SHP77 treated with DMSO at 0.1 percent for 48 hours (cell line): ENCODE measurements around the gene ANKS1A.
"Not testable (repeated sequence)": the region's sequence is repeated elsewhere in the genome, so short reads cannot be mapped to it uniquely, and the experiment has no call there.

Source experiments
- DNase-seq: peaks from one replicate; lab custom pipeline; 2025; lab: John Stamatoyannopoulos, UW

The ANKS1A gene

DNA sequence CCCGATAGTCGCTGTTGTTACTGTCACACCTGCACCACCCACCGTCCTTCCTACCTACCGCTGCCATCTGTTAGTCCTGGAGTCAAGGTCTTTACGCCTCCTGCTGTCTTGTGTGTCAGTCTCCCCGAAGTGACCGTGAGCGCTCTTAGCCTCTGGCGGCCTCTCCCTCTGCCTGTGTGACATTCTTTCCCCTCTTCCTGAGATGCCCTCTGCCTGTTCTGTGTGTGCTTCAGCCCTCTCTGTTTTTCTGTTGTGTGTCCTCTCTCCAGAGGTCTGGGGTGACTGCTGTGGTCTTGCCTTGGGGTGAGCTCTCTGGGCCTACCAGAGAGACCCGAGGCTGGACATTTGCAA lies 197.2 kb downstream of the ANKS1A start:
- DNase-seq = no peak

DNA sequence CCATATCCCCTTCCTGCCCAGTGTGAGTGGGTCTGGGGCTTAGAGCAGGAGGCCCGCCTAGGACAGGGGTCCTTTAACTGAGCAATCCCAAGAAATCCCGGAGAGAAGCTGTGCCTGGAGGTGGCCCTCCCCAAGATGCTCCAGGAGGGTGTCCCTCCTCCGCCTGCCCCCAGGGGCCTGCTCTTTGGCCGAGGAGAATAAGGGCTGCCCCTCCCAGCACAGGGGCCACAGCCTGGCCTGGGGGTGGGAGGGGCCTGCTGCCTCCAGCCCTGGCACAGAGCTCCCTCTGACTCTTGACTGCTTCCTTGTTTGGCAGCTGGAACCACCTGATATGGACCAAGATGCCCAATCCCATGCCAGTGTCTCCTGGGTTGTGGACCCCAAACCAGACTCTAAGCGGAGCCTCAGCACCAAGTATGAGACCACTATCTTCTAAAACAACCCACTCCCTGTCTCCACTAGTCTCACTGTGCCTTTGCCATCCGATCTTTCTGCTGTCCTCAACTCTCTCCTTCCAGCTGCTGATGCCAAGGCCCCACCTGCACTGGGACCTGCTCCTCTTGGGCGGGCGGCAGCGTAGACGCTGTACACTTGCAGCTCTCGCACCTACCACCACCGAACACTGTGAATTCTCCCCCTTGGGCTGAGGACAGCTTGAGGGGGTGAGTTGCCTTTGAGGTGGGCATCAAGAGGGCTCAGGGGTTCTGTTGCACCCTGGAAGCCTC lies 197.7 kb downstream of the ANKS1A start:
- DNase-seq = no peak

- DNase-seq = no peak
These were observed 198.6 kb downstream of the ANKS1A start for GRCh38 chr6:35087361-35088280.

DNA sequence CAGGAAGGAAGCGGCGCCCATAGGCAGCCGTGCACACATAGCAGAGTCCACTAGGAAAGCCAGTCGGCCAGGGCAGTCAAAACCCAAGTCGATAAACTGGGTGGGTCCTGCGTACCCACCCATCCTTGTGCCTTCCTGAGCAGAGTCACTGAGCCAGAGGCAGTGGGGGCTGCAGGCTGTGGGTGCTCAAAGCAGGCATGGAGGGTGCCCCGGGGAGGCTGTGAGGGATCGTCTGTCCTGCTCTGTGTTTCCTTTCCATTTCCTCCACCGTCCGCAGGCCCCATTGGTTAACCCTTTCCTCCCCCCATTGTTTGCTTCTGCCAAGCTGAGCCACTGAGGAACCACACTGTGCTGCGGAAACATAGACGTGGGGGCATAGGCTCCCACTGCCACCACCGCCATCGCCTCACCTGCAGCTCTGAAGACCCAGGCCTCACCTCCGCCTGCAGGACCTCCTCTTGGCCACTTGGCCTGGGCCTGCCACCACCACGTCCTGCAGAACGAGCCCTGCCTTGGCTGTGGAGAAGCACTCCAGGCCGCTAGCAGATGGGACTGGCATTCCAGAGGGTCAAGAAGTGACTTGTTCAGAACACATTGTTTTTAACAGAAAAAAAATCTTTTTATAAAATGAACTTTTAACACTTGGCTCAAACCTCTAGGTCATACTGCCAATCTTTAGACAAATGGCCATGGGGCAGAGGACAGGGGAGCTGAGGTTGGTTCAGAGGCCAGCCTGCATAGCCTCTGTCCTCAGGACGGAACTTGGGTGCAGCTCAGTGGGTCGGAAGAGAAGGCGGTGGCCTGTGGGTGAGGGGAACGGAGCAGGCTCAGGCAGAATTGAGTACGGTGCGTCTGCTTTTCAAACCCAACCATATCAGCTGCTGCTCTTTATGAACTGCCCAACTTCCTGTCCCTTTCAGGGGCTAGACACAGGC lies 199.5 kb downstream of the ANKS1A start:
- DNase-seq = no peak

DNA sequence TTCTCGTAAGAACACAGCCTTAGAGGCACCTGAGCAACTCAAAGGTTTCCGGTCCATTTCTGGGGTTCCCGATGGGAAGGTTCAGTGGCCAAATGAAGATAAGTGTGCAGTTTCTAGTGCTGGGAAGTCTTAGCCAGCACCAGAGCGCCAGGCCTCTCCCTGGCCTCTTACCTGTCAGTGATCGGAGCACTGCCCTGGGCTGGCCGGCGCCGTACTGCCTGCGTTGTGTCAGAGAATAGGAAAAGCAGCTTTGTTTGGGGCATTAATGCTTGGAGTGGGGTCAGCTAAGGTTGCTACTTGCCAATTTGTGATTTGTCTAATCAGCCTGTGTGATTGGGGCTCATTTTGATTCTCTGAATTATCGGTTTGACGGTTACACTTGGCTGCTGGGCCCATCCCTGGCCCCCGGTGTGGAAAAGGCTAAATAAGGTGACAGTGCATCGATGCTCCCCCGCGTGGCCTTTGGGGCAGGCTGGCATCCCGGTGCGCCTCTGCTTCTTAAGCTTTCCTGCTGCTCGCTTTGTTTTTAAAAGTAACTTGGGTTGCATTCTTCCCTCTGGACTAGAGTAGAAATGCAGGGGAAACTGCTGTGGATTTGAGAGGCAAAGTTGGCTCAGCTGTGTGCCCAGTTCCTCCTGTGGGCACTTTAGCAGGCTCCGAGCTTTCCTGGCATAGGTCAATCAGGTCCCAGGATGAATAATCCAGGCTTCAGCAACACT lies 200.3 kb downstream of the ANKS1A start:
- no peak for DNase-seq

- DNase-seq = no peak
These were observed 201.0 kb downstream of the ANKS1A start for GRCh38 chr6:35089935-35090505.

- no peak for DNase-seq
These were observed 201.7 kb downstream of the ANKS1A start for GRCh38 chr6:35090734-35091133.

GRCh38 chr6:35091346-35092083 lies 202.5 kb downstream of the ANKS1A start:
- DNase-seq = no peak

DNA sequence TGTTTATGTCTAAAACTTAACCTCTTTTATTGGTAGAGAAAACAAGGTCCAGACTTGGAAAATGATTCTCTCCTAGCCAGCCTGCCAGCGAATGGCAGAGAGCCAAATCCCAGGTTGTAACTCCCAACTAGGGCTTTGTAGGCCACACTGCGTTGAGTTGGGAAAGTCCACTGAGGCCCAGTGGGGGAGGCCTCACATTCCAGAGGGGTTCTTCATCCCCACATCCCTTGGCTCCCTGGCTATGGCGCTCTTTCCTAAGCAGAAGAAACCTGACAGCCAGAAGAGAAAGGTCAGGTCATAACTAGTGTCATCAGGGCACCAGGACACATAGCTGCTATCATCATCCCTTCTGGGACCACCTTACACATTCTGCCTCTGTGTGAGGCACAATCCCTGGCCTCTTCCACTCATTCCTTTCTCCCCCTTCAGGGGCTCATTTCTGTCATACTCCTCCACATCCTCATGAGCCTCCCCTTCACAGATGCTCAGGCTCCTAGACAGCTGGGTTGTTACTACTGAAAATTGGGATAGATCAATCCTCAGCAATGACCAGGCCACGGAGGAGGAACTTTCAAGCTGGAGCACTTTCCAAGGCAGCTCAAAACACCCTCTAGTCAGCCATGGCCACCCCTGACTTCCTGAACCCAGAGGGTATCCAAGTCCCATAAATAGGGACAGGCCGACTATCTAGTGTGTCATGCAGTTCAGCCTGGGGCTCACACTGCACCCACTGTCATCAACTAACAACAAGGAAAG lies 203.5 kb downstream of the ANKS1A start:
- DNase-seq = no peak

GRCh38 chr6:35093118-35093445 lies 204.0 kb downstream of the ANKS1A start:
- DNase-seq = no peak

DNA sequence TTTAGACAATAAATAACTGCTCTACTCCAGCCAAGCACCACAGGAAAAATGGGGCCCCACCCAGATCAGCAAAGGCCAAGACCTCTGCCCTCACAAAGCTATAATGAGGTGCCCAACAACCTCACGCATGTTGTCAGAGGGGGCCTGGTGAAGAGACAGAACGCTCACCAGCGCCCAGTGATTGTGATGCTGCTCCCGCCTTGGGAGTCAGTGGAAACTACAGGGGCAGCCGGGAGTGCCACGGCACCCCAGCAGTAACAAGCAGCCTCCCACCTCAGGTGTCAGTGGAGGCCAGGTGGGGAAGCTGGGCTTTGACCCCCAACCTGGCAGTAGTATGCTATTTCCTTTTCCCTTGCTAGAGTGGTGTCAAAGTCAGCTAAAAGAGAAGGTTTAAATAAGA lies 204.7 kb downstream of the ANKS1A start:
- DNase-seq = no peak

DNA sequence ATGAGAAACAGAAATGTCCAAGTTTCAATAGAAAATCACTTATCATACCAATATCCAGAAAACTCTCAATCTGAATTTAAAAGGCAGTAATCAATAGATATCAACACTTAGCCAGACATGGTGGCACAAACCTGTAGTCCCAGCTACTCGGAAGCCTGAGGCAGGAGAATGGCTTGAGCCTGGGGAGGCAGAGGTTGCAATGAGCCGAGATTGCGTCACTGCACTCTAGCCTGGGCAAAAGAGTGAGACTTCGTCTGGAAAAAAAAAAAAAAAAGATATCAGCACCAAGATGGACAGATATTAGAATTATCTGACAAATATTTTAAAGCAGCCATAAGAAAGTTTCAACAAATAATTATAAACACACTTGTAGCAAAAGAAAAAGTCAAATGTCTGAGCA lies 205.1 kb downstream of the ANKS1A start:
- no peak for DNase-seq

DNA sequence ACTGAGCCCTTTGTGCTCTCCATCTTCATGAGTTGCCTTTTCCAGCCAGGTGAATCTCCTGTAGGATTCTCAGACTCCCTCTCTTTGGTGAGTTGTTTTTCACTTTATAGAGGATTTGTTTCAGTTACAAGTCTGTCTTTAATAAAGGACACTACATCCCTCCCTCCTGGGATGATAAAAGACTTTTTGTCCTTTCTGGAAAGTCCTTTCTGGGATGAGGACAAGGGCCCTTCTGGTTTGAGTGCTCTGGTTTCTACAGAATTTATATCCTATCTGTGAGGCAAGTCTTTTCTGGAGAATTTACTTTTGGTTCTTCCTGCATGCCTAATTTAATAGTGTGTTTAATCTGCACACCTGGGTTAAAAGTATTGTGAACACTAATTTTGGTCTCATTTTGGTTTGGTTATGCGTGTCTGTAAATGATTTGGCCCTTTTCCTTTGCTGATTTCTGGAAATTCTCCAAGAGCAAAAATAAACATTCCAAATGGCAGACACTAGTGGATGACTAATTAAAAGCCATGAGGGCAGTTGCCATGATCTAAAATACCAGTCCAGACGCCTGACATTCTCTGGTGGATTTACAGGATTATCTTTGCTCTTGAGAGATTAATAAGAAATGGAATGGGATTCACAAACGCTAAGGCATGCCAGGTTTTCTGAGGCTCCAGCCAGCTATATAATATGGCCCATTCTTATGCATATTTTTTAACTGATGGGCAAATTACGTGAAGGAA lies 207.2 kb downstream of the ANKS1A start:
- DNase-seq = no peak

- DNase-seq = no peak
These were observed 210.1 kb downstream of the ANKS1A start for GRCh38 chr6:35099116-35099515.

DNA sequence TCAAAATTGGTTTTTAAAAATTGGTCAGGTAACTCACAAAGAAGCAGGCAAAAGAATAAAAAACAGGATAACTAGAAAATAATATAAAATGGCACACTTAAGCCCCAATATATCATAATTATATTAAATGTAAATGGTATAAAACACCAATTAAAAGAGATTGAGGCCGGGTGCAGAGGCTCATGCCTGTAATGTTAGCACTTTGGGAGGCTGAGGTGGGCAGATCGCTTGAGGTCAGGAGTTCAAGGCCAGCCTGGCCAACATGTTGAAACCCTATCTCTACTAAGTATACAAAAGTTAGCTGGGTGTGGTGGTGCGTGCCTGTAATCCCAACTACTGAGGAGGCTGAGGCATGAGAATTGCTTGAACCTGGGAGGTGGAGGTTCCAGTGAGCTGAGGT lies 216.0 kb downstream of the ANKS1A start:
- DNase-seq = no peak

- not testable (repeated sequence) for DNase-seq
These were observed 217.0 kb downstream of the ANKS1A start for GRCh38 chr6:35106061-35106460.

- DNase-seq = not testable (repeated sequence)
These were observed 218.2 kb downstream of the ANKS1A start for GRCh38 chr6:35107208-35107607.

DNA sequence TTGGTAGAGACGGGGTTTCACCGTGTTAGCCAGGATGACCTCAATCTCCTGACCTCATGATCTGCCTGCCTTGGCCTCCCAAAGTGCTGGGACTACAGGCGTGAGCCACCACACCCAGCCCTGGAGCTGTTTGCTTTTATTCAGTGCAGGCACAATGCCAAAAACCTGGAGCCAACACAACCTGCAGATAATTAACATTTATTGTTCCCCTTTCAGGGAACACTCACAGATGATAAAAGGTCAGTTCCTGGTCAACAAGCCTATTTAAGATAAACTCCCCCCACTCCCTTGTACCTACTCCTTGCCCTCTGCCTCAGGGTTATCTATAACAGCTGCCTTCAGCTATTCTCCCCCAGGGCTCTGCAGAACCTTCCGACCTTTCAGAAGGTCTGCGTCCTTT lies 218.7 kb downstream of the ANKS1A start:
- not testable (repeated sequence) for DNase-seq

- DNase-seq = no peak
These were observed 219.3 kb downstream of the ANKS1A start for GRCh38 chr6:35108309-35108885.
